GM12878 (cell line): ENCODE results near the gene ANKRD6. TPM values are rescaled to one million over a fixed set of nuclear protein-coding genes. Genes with fewer than 3 reads are reported as not detected.

Source experiments
- ATAC-seq: fragments of 200-7000 bp; cut with Tn5 transposase; 3 replicates; pipeline ENCODE4 v1.9.1; 2020; ENCODE audit warnings: mild to moderate bottlenecking, moderate library complexity
- BruUV-seq: library from RNA; stranded (reverse); fragments of 400-500 nt; replicated peaks from 2 replicates; lab custom pipeline; 2021; lab: Mats Ljungman, UMichigan
- CTCF ChIA-PET: fragments of 300-600 bp; sonication (Branson Sonifier 250); formaldehyde crosslinking; extraction: SDS; loops from one replicate; lab custom pipeline; 2021; ENCODE audit warnings: inconsistent platforms; lab: Yijun Ruan, JAX
- POLR2A ChIA-PET: fragments of 350-600 bp; formaldehyde crosslinking; extraction: SDS; loops from one replicate; lab custom pipeline; 2021; ENCODE audit warnings: inconsistent platforms; lab: Charles Lee
- RAD21 ChIA-PET: fragments of 300-600 bp; sonication (Branson Sonifier 250); formaldehyde crosslinking; loops from one replicate; lab custom pipeline; 2023; ENCODE audit warnings: antibody characterized with exemption; ENCODE audit not compliant: unreplicated experiment; lab: Charles Lee
- SMC1A ChIA-PET: fragments of 300-600 bp; sonication (Branson Sonifier 250); formaldehyde crosslinking; loops from one replicate; lab custom pipeline; 2023; ENCODE audit not compliant: unreplicated experiment, uncharacterized antibody; lab: Charles Lee
- DNase-seq: peaks from one replicate; pipeline ENCODE4 v3.0.0-alpha.2; 2011; ENCODE audit warnings: low read depth, low spot score
- FAIRE-seq: peaks from 3 replicates; lab custom pipeline; 2011; peaks lifted over from hg19 to GRCh38; lab: Jason Lieb, UNC
- H2AFZ ChIP-seq: 2 replicates; pipeline ENCODE4 v1.6.0; 2011; ENCODE audit warnings: low read depth, low read length, control low read depth; ENCODE audit not compliant: control insufficient read depth
- H3K27ac ChIP-seq: 2 replicates; pipeline ENCODE4 v1.5.1; 2011; ENCODE audit warnings: control low read depth; ENCODE audit not compliant: control insufficient read depth, insufficient read depth
- H3K27me3 ChIP-seq, 2 experiments: replicated peaks in 1 of 2; 2 replicates each; pipeline versions ENCODE4 v1.6.0 to v1.6.1; 2011; ENCODE audit warnings: low read length in 1 of 2; ENCODE audit not compliant: control insufficient read depth in 2 of 2, insufficient read depth in 2 of 2
- H3K36me3 ChIP-seq, 2 experiments: 2 replicates each; pipeline ENCODE4 v1.5.1; 2011; ENCODE audit warnings: low read length in 1 of 2; ENCODE audit not compliant: control insufficient read depth in 2 of 2, insufficient read depth in 2 of 2
- H3K4me1 ChIP-seq: 2 replicates; pipeline ENCODE4 v1.6.1; 2011; ENCODE audit warnings: mild to moderate bottlenecking, low read length, moderate library complexity, mixed read lengths; ENCODE audit not compliant: control insufficient read depth, insufficient read depth
- H3K4me2 ChIP-seq: 2 replicates; pipeline ENCODE4 v1.6.0; 2011; ENCODE audit warnings: control low read depth; ENCODE audit not compliant: control insufficient read depth, insufficient read depth
- H3K4me3 ChIP-seq: fragments of 200-600 bp; sonication (generic); 2 replicates; pipeline ENCODE4 v1.5.1; 2016
- H3K79me2 ChIP-seq: 2 replicates; pipeline ENCODE4 v1.6.0; 2011; ENCODE audit warnings: low read length; ENCODE audit not compliant: control insufficient read depth, insufficient read depth
- H3K9ac ChIP-seq: 2 replicates; pipeline ENCODE4 v1.8.0; 2011; ENCODE audit warnings: low read length, control low read depth, mixed read lengths; ENCODE audit not compliant: control insufficient read depth, insufficient read depth
- H3K9me3 ChIP-seq: replicated peaks from 3 replicates; pipeline ENCODE4 v1.5.1; 2011; ENCODE audit warnings: mild to moderate bottlenecking, low read length; ENCODE audit not compliant: control insufficient read depth, insufficient read depth
- H4K20me1 ChIP-seq: 2 replicates; pipeline ENCODE4 v1.6.0; 2011; ENCODE audit not compliant: control insufficient read depth, insufficient read depth
- ATF7 ChIP-seq: fragments of 450-650 bp; IDR thresholded peaks from 2 replicates; pipeline ENCODE4 v1.6.1; 2016; ENCODE audit warnings: low read depth, mild to moderate bottlenecking
- BCLAF1 ChIP-seq: fragments of 450-650 bp; IDR thresholded peaks from 2 replicates; pipeline ENCODE4 v1.6.1; 2017; ENCODE audit warnings: antibody characterized with exemption, mild to moderate bottlenecking, moderate library complexity
- GATAD2B ChIP-seq: fragments of 450-650 bp; conservative IDR thresholded peaks from 2 replicates; pipeline ENCODE4 v1.6.1; 2017; ENCODE audit warnings: low read depth, mild to moderate bottlenecking, moderate library complexity
- LARP7 ChIP-seq: fragments of 450-650 bp; IDR thresholded peaks from 2 replicates; pipeline ENCODE4 v1.6.1; 2017; ENCODE audit warnings: mild to moderate bottlenecking
- MYB ChIP-seq: fragments of 150-350 bp; IDR thresholded peaks from 2 replicates; pipeline ENCODE4 v1.6.1; 2014; ENCODE audit warnings: mild to moderate bottlenecking, low read depth, low read length, borderline replicate concordance
- PAX8 ChIP-seq: fragments of 450-650 bp; IDR thresholded peaks from 2 replicates; pipeline ENCODE4 v1.6.1; 2017; ENCODE audit warnings: mild to moderate bottlenecking, moderate library complexity
- RCOR1 ChIP-seq: conservative IDR thresholded peaks from 2 replicates; pipeline ENCODE4 v1.6.1; 2012; ENCODE audit warnings: low read depth, low read length, improper control_type of control experiment
- STAT1 ChIP-seq: fragments of 450-650 bp; conservative IDR thresholded peaks from 2 replicates; pipeline ENCODE4 v1.6.1; 2014; ENCODE audit warnings: antibody characterized with exemption, mild to moderate bottlenecking
- USF1 ChIP-seq: IDR thresholded peaks from 2 replicates; pipeline ENCODE4 v1.6.1; 2011; ENCODE audit warnings: borderline replicate concordance, low read depth, mild to moderate bottlenecking, moderate library complexity, mixed read lengths, low read length; ENCODE audit not compliant: insufficient read depth; ENCODE audit errors: extremely low read length
- WGBS: methylation state at CpG from one replicate; pipeline ENCODE4 v1.1.6; 2016; ENCODE audit warnings: low lambda C conversion rate; ENCODE audit not compliant: insufficient replicate concordance, insufficient coverage; ENCODE audit errors: missing lambda C conversion rate; 5-methylcytosine and 5-hydroxymethylcytosine counted together
- in situ Hi-C: fragments of 300-500 bp; cut with MboI; formaldehyde crosslinking; loops from 9 replicates; pipeline ENCODE4 v1.14.3; 2018; ENCODE audit warnings: mixed read lengths
- intact Hi-C: fragments of 100-400 bp; cut with micrococcal nuclease; formaldehyde crosslinking; loops from one replicate; pipeline ENCODE4 v1.14.2; 2022; ENCODE audit not compliant: unreplicated experiment
- polyA plus RNA-seq, 11 experiments: library from polyadenylated mRNA; depleted of rRNA in 4 of 11; unstranded in 6 of 11; stranded (reverse) in 5 of 11; fragments of >200 nt; fragmentation: Nextera tagmentation in 4 of 11; fragmentation: Illumina TruSeq in 1 of 11; extraction: Ambion mirVana in 4 of 11; extraction: Trizol in 1 of 11; gene quantifications; 1 replicate in 1 of 11; 2 replicates in 10 of 11; pipeline versions ENCODE4 v1.2.1 to v1.2.3, GENCODE V29; 2011 to 2016; ENCODE audit warnings: inconsistent platforms in 2 of 11, missing spikeins in 2 of 11, low read depth in 1 of 11
- total RNA-seq, 4 experiments: library from RNA; depleted of rRNA in 3 of 4; stranded (reverse); fragments of >200 nt in 3 of 4; fragmentation: Illumina TruSeq in 1 of 4; extraction: Trizol in 1 of 4; gene quantifications; 2 replicates each; pipeline versions ENCODE4 v1.2.1 to v1.2.3, GENCODE V29; 2013 to 2021

ANKRD6 gene
- total and polyA plus RNA-seq, 10 of the 15 experiments (the other 5 are each of a cell fraction or from before 2014, with no cell fraction given), result 0.03 to 0.90 (median 0.38) TPM

- no peak overlapping the region for H3K4me2 ChIP-seq
- H3K9ac ChIP-seq, result no peak overlapping the region
- no peak overlapping the region for H3K27ac ChIP-seq
- no peaks in the 10 kb centered on the region for H3K27me3 ChIP-seq
- ATAC-seq, result no peak
- no peak for FAIRE-seq
- H3K4me1 ChIP-seq, result peaks cover 8% of the 10 kb centered on the region
- BruUV-seq, result no TSS peak
- ChIA-PET CTCF (no interaction called here), POLR2A (no interaction called here), SMC1A (interaction anchor here (0.8 to 1.1 kb wide), 2 partner anchors 32 to 42 kb away, joined by 3 to 4 read pairs; no protein-coding TSS in a partner anchor)
- intact Hi-C loops, result no loop called here
- no peaks in the 10 kb centered on the region for H3K36me3 ChIP-seq
- TF ChIP-seq ATF7 (no peak), USF1 (no peak), MYB (no peak), PAX8 (no peak), GATAD2B (no peak), STAT1 (no peak), LARP7 (no peak), RCOR1 (no peak), BCLAF1 (no peak)
- TF ChIP-seq, all 136 proteins: peak for 0
- no peaks in the 10 kb centered on the region for H4K20me1 ChIP-seq
- in situ Hi-C loops, result no loop called here
- 76% methylated on average over 7 of the region's 7 CpGs for WGBS
- RAD21 ChIA-PET, result no interaction called here
- no peak overlapping the region for H3K4me3 ChIP-seq
- H3K79me2 ChIP-seq, result peaks cover 26% of the 10 kb centered on the region
- no peak overlapping the region for H2AFZ ChIP-seq
- no peak for DNase-seq
- H3K9me3 ChIP-seq, result no peaks in the 10 kb centered on the region; the same call in 2 of the 3 replicates
Measured at GRCh38 chr6:89398762-89399525, 34.0 kb upstream of the ANKRD6 start.
